Measurements from ENCODE around the gene IGFBP1. TPM values are rescaled to one million over a fixed set of nuclear protein-coding genes. Genes with fewer than 3 reads are reported as not detected.

IGFBP1 gene
- total and polyA plus RNA-seq, 8 donors = 0.10 to 0.31 TPM; not detected in 6

DNA sequence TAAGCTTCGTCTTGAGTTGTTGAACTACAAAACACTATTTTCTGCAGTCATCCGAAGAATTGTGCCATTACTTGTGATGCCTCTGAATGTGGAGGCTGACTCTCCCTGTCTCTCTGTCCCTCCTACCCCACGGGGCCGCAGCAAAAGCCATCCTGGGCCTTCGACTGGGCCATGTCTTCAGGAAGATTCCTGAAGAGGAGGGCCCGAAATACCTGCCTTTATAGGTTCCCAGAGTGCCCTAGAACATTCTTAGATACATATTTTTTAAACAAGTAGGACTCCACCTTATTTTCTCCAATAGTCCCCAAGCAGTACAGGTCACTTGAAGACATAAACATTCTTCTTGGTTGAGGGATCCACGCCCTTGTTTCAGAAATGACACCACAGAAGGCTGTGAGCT lies 24.7 kb downstream of the IGFBP1 start:
- H3K9me3 ChIP-seq = no peaks in the 10 kb centered on the region
- ATAC-seq (no peak), DNase-seq (no peak)
- TF ChIP-seq, protein P1, sequence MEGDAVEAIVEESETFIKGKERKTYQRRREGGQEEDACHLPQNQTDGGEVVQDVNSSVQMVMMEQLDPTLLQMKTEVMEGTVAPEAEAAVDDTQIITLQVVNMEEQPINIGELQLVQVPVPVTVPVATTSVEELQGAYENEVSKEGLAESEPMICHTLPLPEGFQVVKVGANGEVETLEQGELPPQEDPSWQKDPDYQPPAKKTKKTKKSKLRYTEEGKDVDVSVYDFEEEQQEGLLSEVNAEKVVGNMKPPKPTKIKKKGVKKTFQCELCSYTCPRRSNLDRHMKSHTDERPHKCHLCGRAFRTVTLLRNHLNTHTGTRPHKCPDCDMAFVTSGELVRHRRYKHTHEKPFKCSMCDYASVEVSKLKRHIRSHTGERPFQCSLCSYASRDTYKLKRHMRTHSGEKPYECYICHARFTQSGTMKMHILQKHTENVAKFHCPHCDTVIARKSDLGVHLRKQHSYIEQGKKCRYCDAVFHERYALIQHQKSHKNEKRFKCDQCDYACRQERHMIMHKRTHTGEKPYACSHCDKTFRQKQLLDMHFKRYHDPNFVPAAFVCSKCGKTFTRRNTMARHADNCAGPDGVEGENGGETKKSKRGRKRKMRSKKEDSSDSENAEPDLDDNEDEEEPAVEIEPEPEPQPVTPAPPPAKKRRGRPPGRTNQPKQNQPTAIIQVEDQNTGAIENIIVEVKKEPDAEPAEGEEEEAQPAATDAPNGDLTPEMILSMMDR (IDR thresholded peaks at IDR 0.05) = no peak
- intact Hi-C loops (cut with DNase I) = loop anchor here in 1 of 2 donors (10.0 kb wide), 2 partner anchors 1172 to 1262 kb away; no protein-coding TSS in a partner anchor
- no peak overlapping the region for H3K4me3 ChIP-seq
- H3K36me3 ChIP-seq = no peaks in the 10 kb centered on the region
- peaks cover 0 to 4% of the 10 kb centered on the region in 2 donors for H3K4me1 ChIP-seq
- peaks cover 0 to 23% of the 10 kb centered on the region in 2 donors for H3K27me3 ChIP-seq
- no peak overlapping the region for H3K27ac ChIP-seq

- Histone ChIP-seq H3K36me3 (no peaks in the 10 kb centered on the region), H3K4me1 (peaks cover 0 to 4% of the 10 kb centered on the region in 2 donors), H3K27ac (no peak overlapping the region), H3K27me3 (peaks cover 12 to 43% of the 10 kb centered on the region in 2 donors), H3K4me3 (no peak overlapping the region), H3K9me3 (no peaks in the 10 kb centered on the region)
- intact Hi-C loops (cut with DNase I) = loop anchor here in 1 of 2 donors (10.0 kb wide), 2 partner anchors 1170 to 1260 kb away; no protein-coding TSS in a partner anchor
- TF ChIP-seq, protein P1 (IDR thresholded peaks at IDR 0.05) = no peak
- DNase-seq = no peak
- no peak for ATAC-seq
These were observed 26.6 kb downstream of the IGFBP1 start for GRCh38 chr7:45914911-45915310.

DNA sequence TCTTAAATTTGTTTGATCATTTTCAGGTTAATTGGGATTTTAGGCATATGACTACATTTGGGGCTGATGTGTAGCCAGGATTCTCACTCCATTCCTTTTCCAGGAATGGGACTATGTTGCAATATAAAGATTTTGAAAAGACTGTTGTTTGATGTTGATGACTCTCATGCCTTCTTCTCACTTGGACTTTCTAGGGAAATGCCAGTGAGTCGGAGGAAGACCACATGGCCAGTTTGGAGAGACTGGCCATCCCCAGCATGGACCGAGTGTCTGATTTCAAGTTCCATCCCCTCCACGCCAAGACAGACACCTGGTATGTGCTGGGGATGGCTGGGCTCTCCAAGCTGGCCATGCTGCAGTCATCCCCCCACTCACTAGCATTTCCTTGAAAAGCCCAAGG lies 27.3 kb downstream of the IGFBP1 start:
- DNase-seq (no peak), ATAC-seq (no peak)
- no peaks in the 10 kb centered on the region for H3K36me3 ChIP-seq
- H3K4me1 ChIP-seq = peaks cover 4 to 5% of the 10 kb centered on the region in 2 donors
- H3K27ac ChIP-seq = no peak overlapping the region
- no peaks in the 10 kb centered on the region for H3K9me3 ChIP-seq
- intact Hi-C loops (cut with DNase I) = loop anchor here in 1 of 2 donors (10.0 kb wide), 2 partner anchors 1169 to 1259 kb away; no protein-coding TSS in a partner anchor
- peaks cover 19 to 50% of the 10 kb centered on the region in 2 donors for H3K27me3 ChIP-seq
- H3K4me3 ChIP-seq = no peak overlapping the region
- TF ChIP-seq, protein P1 (IDR thresholded peaks at IDR 0.05) = no peak

DNA sequence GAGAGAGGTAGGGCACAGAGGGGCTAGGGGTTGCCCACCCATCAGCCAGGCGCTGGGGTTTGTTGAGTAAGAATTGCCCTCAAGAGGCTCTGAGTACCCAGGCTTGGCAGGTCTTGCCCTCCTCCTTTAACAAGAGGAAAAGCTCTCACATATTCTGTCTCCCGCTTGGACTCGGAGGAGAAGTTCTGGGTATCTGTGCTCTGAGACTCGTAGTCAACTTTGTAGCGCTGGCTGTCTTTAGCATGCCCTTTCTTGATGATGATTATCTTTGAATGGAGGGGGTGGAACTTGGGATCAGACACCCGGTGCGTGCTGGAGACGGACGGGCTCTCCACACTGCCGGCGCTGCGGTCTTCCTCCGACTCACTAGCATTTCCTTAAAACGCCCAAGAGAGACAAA lies 28.8 kb downstream of the IGFBP1 start:
- Histone ChIP-seq H3K9me3 (no peaks in the 10 kb centered on the region), H3K4me1 (peaks cover 9 to 18% of the 10 kb centered on the region in 2 donors), H3K27me3 (peaks cover 32 to 64% of the 10 kb centered on the region in 2 donors), H3K4me3 (no peak overlapping the region), H3K36me3 (no peaks in the 10 kb centered on the region), H3K27ac (no peak overlapping the region)
- TF ChIP-seq, protein P1 (IDR thresholded peaks at IDR 0.05) = no peak
- intact Hi-C loops (cut with DNase I) = loop anchor here in 1 of 2 donors (10.0 kb wide), 2 partner anchors 1168 to 1258 kb away; no protein-coding TSS in a partner anchor
- ATAC-seq (no peak), DNase-seq (no peak)

DNA sequence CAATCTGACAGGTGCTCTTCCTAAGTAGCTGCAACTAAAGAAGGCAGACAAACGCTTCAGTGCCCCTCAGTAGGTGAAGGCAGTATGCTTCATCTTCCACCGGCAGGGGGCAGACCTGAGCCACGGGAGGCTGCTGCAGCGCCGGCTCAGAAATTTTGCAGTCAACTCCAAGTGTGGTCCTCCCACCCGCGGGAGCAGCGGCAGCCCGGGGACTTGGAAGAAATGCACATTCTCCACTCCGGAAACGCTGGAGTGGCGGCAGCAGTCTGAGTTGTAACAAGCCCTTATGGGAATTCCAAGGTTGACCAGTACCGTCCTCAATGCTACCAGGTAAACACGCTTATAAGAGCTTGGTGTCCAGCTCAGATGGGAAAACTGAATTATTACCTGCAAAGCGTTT lies 29.4 kb downstream of the IGFBP1 start:
- TF ChIP-seq, protein P1 (IDR thresholded peaks at IDR 0.05) = peak; percentile 91 to 96
- Histone ChIP-seq H3K27me3 (peaks cover 32 to 70% of the 10 kb centered on the region in 2 donors), H3K36me3 (no peaks in the 10 kb centered on the region), H3K4me3 (no peak overlapping the region), H3K4me1 (peaks cover 10 to 23% of the 10 kb centered on the region in 2 donors), H3K9me3 (no peaks in the 10 kb centered on the region), H3K27ac (no peak overlapping the region)
- intact Hi-C loops (cut with DNase I) = loop anchor here in 1 of 2 donors (10.0 kb wide), 2 partner anchors 1167 to 1257 kb away; no protein-coding TSS in a partner anchor
- DNase-seq = peak; percentile 66 to 89 (median 78)
- peak; percentile 63 for ATAC-seq

Measured in left lung (tissue), 10 donors.